Hepatocyte (in vitro differentiated cells): ENCODE results near the gene DLG3.

ENCODE experiments used
- CTCF ChIP-seq: fragments of 200-600 bp; sonication (generic); IDR thresholded peaks from 2 replicates; pipeline ENCODE4 v1.5.1; 2016; ENCODE audit warnings: antibody characterized with exemption, mild to moderate bottlenecking; ENCODE audit not compliant: poor library complexity
- EZH2 ChIP-seq: fragments of 200-600 bp; sonication (generic); IDR thresholded peaks from 2 replicates; pipeline ENCODE4 v1.6.1; 2016; ENCODE audit warnings: antibody characterized with exemption, mild to moderate bottlenecking, borderline replicate concordance

DNA sequence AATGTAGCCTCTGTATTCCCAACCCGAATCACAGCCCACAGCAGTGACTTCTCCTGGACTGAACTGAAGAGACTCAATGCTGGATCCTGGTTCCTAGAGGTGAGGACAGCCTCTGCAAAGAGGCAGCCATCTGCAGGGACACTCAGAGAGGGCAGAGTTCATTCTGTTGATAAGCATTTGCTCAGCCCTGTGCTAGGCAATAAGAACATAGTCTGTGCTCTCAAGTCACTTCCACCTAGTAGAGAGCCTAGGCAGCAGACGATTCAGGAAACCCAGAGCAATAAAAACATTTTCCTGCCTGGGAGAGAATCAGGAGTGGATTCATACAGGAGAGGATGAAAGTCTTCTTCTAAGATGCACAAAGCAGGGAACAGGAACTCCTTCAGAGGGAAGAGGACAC lies 17.3 kb upstream of the DLG3 start:
- TF ChIP-seq CTCF (no peak), EZH2 (no peak)
